ENCODE data around the gene ALDOC. TPM values are rescaled to one million over a fixed set of nuclear protein-coding genes. Genes with fewer than 3 reads are reported as not detected.

ALDOC gene
- polyA plus RNA-seq, 1 of the 3 experiments (the other 2 are of a cell fraction) = 10.3 TPM

- no peak for TF ChIP-seq PBX3 (IDR thresholded peaks at IDR 0.05)
Measured at GRCh38 chr17:28582513-28582912, 5.8 kb upstream of the ALDOC start (continued).

GRCh38 chr17:28580959-28581358 is 4.3 kb upstream of the ALDOC start:
- H3K9me2 ChIP-seq = no peaks in the 10 kb centered on the region
- H3F3A ChIP-seq (replicated peaks; ENCODE audit: insufficient read depth) = peaks cover 19% of the 10 kb centered on the region
- no peak overlapping the region for H3K4me3 ChIP-seq (ENCODE audit: low read depth in 2 of 2, low read length in 1 of 2)
- H4K20me1 ChIP-seq (ENCODE audit: insufficient read depth) = no peaks in the 10 kb centered on the region
- H3K27me3 ChIP-seq (ENCODE audit: insufficient read depth) = no peaks in the 10 kb centered on the region
- H3K9me3 ChIP-seq = no peaks in the 10 kb centered on the region
- ChIA-PET POLR2A (no interaction called here), CTCF (interaction anchor here (0.6 to 1.3 kb wide), 2 partner anchors 19 to 30 kb away, joined by 3 read pairs; no protein-coding TSS in a partner anchor)
- no peak overlapping the region for H2AFZ ChIP-seq (ENCODE audit: low read depth)
- no peak for TF ChIP-seq MEF2A (IDR thresholded peaks at IDR 0.05; ENCODE audit: borderline replicate concordance, low read depth)
- no peak for TF ChIP-seq CHD2 (IDR thresholded peaks at IDR 0.05; ENCODE audit: low read length, partially characterized antibody)
- no peak for TF ChIP-seq FOSL2 (IDR thresholded peaks at IDR 0.05; ENCODE audit: borderline replicate concordance, low read depth)
- TF ChIP-seq EZH2phosphoT487 (IDR thresholded peaks at IDR 0.05; ENCODE audit: borderline replicate concordance, low read depth) = no peak
- TF ChIP-seq TCF12 (IDR thresholded peaks at IDR 0.05) = no peak
- no peak for TF ChIP-seq PBX3 (IDR thresholded peaks at IDR 0.05)
- TF ChIP-seq FOXM1 (IDR thresholded peaks at IDR 0.05; ENCODE audit: low read depth) = no peak
- TF ChIP-seq TAF1 (IDR thresholded peaks at IDR 0.05; ENCODE audit: borderline replicate concordance, low read depth, low read length) = no peak
- TF ChIP-seq SMC3 (IDR thresholded peaks at IDR 0.05; ENCODE audit: low read depth, low read length) = no peak
- TF ChIP-seq RFX5 (IDR thresholded peaks at IDR 0.05; ENCODE audit: low read length) = no peak
- no peak for TF ChIP-seq MAX (IDR thresholded peaks at IDR 0.05; ENCODE audit: low read depth)
- TF ChIP-seq REST (IDR thresholded peaks at IDR 0.05; ENCODE audit: low read depth, low read length) = no peak
- TF ChIP-seq RXRA (IDR thresholded peaks at IDR 0.05; ENCODE audit: borderline replicate concordance, low read depth) = no peak
- TF ChIP-seq GABPA (IDR thresholded peaks at IDR 0.05; ENCODE audit: low read depth) = no peak
- TF ChIP-seq GATA2 (CRISPR knock-in tag; IDR thresholded peaks at IDR 0.05) = no peak
- no peak for TF ChIP-seq JUND (IDR thresholded peaks at IDR 0.05)
- no peak for TF ChIP-seq RAD21 (IDR thresholded peaks at IDR 0.05; ENCODE audit: low read length)
- no peak for TF ChIP-seq ELF1 (IDR thresholded peaks at IDR 0.05)
- TF ChIP-seq IRF3 (IDR thresholded peaks at IDR 0.05; ENCODE audit: low read depth, low read length) = no peak
- H3K27ac ChIP-seq (ENCODE audit: low read depth in 2 of 2, low read length in 1 of 2) = no peak overlapping the region
- H3K4me2 ChIP-seq = no peak overlapping the region
- whole genome bisulfite sequencing (ENCODE audit: low lambda C conversion rate) = no CpG with 5 or more reads among the region's 3 CpGs
- H3K9ac ChIP-seq = no peak overlapping the region
- no peak for DNase-seq
- peaks cover 0 to 8% of the 10 kb centered on the region in 2 experiments; a peak in 2 of 4 replicates for H3K4me1 ChIP-seq (ENCODE audit: control insufficient read depth in 1 of 2, insufficient read depth in 2 of 2, low read depth in 1 of 2, low read length in 1 of 2)
- H3K36me3 ChIP-seq (replicated peaks in 1 of 2; ENCODE audit: control insufficient read depth in 1 of 2, insufficient read depth in 2 of 2, low read length in 1 of 2) = peaks cover 40 to 80% of the 10 kb centered on the region in 2 experiments
- H3K79me2 ChIP-seq (ENCODE audit: insufficient read depth) = no peaks in the 10 kb centered on the region

Data from SK-N-SH (cell line).